ENCODE measurements around the gene ZNF430. TPM values are rescaled to one million over a fixed set of nuclear protein-coding genes. Genes with fewer than 3 reads are reported as not detected.
A peak's percentile ranks its signal among the peaks of the same experiment; 100 is the strongest.
"Not testable (repeated sequence)": the region's sequence is repeated elsewhere in the genome, so short reads cannot be mapped to it uniquely, and the experiment has no call there.

Gene ZNF430
- total RNA-seq (2014; rRNA removed) = 9.6 and 19.6 TPM in 2 replicates
- 1.7 TPM for polyA plus RNA-seq (2012)

DNA sequence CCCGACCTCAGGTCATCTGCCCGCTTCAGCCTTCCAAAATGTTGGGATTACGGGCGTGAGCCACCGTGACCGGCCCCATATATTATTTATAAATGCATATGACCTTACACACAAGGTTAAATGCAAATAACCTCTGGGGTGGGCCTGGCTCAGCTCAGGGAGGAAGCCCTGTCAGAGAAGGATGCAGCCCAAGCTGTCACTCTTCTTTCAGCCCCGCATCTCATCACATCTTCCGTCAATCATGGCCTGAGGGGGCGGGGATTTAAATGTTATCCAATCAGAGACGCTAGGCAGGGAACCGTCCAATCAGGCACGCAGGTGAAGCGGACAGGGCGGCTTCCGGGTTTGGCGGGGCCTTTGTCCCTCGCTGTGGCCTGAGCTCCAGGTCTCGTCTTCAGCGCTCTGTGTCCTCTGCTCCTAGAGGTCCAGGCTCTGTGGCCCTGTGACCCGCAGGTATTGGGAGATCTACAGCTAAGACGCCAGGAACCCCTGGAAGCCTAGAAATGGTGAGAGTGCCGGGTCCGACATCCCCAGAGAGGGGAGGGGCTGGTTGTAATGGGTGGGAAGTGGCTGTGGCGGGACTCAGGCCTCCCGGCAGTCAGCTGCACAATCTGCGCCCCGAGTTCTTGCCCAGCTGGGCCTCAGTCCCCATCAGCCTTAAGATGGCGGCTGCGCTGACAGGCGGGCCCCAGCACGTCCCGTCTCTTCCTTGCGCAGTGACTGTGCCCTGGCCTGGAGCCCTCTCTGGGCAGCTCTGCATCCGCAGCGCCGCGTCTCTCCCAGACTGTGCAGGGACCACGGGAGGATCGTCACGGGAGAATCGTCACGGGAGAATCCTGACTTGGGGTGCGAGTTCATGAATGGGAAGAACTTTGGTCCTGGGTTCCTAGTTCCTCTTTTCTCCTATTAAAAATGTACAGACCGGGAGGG, at the start of gene ZNF430:
Gene ZNF430, plus strand, starts transcription at position 360 of the 930 bp plus-strand sequence. Its CDS starts 144 bp downstream, at position 504.
- DNase-seq (ENCODE audit: low read depth) = peak; percentile 95

DNA sequence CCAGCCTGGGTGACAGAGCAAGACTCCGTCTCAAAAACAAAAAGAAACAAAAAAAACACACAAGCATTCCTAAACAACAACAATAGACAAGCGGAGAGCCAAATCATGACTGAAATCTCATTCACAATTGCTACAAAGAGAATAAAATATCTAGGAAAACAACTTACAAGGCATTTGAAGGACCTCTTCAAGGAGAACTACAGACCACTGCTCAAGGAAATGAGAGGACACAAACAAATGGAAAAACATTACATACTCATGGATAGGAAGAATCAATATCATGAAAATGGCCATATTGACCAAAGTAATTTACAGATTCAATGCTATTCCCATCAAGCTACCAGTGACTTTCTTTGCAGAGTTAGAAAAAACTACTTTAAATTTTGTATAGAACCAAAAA, 27.7 kb upstream of the ZNF430 start:
- DNase-seq (ENCODE audit: low read depth) = not testable (repeated sequence)

DNA sequence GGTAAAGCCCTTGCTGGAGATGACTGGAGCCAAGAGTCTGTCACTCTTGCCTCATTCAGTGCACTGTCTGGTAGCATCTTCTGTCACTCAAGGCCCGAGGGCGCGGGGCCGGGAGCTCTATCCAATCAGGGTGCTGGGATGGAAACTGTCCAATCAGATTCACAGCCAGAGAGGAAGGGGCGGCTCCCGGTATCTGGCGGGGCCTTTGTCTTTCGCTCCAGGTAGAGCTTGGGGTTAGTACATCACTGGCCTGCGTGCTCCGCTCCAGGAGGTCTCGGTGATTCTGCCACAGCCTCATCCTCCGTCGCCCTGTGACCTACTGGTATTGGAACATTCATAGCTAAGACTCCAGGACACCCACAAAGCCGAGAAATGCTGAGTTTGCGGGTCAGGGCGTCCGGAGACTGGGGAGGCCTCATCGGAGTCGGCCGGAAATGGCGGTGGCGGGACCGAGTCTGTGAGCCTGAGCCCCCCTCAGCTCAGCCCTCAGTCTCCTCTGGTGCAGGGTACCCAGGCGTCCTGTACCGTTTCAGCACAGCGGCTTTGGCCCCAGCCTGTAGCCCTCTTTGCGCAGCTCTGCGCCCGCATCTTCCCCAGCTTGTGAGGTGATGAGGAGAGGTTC, 20.6 kb upstream of the ZNF430 start:
- DNase-seq (ENCODE audit: low read depth) = peak; percentile 86

- DNase-seq (ENCODE audit: low read depth) = not testable (repeated sequence)
Observed at GRCh38 chr19:21021238-21021637, 781 bp downstream of the ZNF430 start.

DNA sequence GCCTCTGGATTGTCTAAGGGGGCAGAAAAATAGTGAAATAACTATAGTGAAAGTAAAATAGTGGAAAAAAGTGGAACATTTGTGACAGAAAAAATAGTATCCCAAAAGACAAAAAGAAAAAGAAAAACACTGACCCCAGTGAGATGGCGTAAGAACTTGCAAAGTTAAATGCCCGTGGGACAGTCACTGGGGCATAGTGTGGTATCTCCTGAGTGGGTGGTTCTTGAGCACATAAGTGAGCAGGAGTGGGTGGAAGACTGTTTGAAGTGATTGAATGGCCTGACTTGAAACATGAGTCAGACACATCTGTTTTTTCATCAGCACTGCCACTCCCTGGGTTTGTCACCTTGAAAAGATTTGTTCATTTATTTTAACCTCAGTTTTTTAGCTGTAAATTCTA, 2.5 kb downstream of the ZNF430 start:
- DNase-seq (ENCODE audit: low read depth) = peak; percentile 78

GRCh38 chr19:21023901-21024300, 3.4 kb downstream of the ZNF430 start:
- DNase-seq (ENCODE audit: low read depth) = peak; percentile 71

DNA sequence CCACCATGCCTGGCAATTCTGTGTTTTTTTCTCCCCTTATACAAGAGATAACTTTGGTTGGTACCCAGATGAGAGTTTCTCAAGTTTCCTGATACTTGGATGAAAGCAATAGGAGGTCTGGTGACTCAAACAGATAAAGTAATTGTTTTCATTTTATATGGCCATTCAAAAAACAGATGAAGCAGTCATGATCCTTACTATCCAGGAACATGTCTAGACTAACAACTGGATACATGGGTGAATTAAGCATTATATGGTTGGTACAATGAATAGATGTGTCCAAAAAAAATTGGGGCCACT, 8.5 kb downstream of the ZNF430 start:
- DNase-seq (ENCODE audit: low read depth) = peak; percentile 19

DNA sequence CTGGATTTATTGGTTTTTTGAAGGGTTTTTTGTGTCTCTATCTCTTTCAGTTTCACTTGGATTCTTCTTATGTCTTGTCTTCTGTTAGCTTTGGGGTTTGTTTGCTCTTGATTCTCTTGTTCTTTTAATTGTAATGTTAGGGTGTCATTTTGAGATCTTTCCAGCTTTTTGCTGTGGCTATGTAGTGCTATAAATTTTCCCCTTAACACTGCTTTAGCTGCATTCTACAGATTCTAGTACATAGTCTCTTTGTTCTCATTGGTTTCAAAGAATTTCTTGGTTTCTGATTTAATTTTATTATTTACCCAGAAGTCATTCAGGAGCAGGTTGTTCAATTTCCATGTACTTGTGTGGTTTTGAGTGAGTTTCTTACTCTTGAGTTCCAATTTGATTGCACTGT, 24.6 kb downstream of the ZNF430 start:
- no peak for DNase-seq (ENCODE audit: low read depth)

DNA sequence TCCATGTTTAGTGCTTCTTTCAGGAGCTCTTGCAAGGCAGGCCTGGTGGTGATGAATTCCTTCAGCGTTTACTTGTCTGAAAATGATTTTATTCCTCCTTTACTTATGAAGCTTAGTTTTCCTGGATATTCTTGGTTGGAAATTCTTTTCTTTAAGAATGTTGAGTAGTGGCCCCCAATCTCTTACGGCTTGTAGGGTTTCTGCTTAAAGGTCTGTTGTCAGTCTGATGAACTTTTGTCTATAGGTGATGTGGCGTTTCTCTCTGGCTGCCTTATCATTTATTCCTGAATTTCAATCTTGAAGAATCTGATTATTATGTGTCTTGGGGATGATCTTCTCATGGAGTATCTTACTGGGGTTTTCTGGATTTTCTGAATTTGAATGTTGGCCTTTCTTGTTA, 26.0 kb downstream of the ZNF430 start:
- no peak for DNase-seq (ENCODE audit: low read depth)

DNA sequence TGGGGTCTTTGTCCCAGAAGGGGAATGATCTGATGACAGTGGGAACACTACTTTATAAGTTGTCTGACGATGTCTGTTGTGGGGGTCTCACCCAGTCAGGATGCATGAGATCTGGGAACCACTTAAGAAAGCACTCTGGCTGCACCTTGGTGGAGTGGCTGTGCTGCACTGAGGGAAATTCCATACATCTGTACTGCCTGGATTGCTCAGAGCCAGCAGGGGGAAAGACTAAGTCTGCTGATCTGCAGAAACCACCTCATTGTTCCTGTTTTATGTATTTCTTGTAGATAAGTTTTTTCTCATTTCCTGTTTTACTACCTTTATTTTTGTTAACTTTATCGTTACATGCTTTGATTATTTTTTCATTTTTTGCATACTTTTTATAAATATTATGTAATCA, 27.3 kb downstream of the ZNF430 start:
- DNase-seq (ENCODE audit: low read depth) = no peak

DNA sequence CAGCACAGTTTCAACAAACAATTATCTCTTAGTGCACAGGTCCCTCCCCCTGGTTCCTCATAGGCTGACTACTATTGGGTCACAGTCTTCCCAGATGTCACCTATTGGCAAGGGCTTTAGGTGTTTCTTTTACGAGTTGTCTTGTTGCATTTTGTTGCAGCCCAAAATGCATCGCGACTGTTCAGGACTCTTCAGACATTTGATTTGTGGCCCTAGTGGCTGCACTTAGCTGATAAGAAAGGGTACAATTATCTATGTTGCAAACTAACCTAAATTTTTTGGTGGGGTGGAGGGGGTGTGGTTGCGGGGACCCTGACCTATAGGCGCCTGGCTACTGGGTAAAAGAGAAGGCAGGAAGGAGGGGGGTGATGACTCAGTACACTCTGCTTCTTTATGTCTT, 32.4 kb downstream of the ZNF430 start:
- no peak for DNase-seq (ENCODE audit: low read depth)

GRCh38 chr19:21065336-21065735, 44.9 kb downstream of the ZNF430 start:
- DNase-seq (ENCODE audit: low read depth) = no peak

- peak; percentile 96 for DNase-seq (ENCODE audit: low read depth)
Observed at GRCh38 chr19:21082011-21082975, 61.8 kb downstream of the ZNF430 start, which contains the start of gene ZNF714. Gene ZNF714 (plus strand): TSS chr19:21082203. CDS start chr19:21098269, 16,066 bp downstream.

GRCh38 chr19:21084343-21084742, 63.9 kb downstream of the ZNF430 start:
- DNase-seq (ENCODE audit: low read depth) = peak; percentile 87

DNA sequence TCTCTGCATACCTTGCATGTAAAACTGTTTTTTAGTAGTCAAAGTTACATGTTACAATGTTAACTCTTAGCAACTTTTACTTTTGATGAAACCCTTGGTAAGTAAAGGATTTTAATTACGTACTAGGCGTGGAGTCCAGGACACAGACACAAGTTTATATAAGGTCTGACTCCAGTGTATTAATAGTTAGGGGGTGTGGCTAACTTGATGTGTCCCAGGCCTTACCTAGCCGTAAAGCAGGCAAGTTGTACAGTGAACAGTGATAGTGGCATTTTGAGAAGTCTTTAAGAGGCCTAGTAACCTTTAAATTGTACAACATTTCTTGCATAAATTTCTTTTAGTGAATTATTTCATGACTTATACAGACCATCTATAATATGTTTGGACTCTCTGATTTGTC, 67.4 kb downstream of the ZNF430 start:
- no peak for DNase-seq (ENCODE audit: low read depth)

- peak; percentile 69 for DNase-seq (ENCODE audit: low read depth)
Observed at GRCh38 chr19:21092109-21092508, 71.7 kb downstream of the ZNF430 start.

DNA sequence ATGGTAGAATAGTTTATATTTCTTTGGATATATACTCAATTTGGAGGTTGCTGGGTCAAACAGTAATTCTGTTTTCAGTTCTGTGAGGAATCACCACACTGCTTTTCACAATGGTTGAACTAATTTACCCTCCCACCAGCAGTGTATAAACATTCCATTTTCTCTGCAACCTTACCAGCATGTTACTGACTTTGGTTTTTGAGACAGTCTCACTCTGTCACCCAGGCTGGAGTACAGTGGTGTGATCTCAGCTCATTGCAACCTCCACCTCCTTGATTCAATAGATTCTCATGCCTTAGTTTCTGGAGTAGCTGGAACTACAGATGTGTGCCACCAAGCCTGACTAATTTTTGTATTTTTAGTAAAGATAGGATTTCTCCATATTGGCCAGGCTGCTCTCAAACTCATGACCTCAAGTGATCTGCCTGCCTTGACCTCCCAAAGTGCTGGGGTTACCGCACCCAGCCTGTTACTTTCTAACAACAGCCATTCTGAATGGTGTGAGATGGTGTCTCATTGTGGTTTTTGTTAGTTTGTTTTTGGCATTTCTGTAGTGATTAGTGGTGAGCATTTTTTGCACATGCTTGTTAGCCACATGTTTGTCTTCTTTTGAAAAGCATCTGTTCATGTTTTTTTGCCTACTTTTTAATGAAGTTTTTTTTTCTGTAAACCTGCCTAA, 74.0 kb downstream of the ZNF430 start:
- peak; percentile 84 for DNase-seq (ENCODE audit: low read depth)

DNA sequence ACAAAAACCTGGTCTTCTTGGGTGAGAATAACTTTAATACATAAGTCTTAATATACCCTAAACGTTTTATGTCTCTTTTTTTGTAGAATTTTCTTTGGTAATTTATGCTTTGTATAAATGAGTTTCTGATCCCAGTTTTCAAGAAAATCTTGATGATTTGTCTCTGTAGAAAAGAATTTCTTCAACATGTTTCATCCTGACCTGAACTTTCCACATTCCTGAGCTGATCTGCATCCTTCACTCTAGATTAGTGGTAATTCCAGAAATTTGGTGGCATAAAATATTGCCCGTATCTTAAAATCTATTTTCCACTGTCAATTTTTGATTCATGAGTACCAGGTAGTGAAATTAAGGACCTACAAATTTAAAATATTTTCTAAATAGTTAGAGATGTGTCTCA, 77.8 kb downstream of the ZNF430 start:
- no peak for DNase-seq (ENCODE audit: low read depth)

DNA sequence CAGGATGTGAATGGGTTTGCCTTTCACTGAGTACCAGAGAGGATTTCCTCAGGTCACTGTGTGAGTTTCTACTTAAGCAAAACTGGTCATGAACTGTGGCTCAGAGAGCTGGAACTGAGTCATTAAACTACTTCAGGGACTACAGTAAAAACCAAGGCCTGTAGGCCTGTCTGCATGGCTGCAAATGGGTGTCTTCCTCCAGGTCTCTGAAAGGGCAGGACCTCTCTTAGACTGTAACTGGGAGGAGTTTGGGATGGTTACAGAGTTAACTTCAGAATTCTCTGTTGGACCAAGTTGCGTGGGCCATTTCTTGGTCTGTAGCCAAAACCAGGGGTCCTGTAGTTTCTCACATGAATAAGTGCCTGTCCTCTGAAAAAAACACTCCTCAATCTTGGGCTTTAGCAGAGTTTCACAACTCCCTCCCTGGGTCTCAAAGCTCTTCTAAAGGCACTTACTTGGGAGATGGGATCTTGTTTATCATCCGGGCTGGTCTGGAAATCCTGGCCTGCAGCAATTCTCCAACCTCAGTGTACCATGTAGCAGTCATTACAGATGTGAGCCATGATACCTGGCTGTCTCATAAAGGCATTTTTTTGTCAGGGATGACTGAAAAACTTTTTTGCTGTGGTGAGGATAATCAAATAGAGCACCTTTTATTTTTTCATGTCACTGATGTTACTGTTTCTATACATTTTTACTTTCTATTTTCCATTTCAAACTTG, 81.2 kb downstream of the ZNF430 start:
- no peak for DNase-seq (ENCODE audit: low read depth)

- peak; percentile 50 for DNase-seq (ENCODE audit: low read depth)
Observed at GRCh38 chr19:21109116-21109515, 88.7 kb downstream of the ZNF430 start.
